EH (cell line): ENCODE measurements around the gene GP1BB.
"Not testable (repeated sequence)": the region's sequence is repeated elsewhere in the genome, so short reads cannot be mapped to it uniquely, and the experiment has no call there.

ENCODE experiments used
- DNase-seq: peaks from one replicate; pipeline ENCODE4 v3.0.0-alpha.2; 2015; ENCODE audit warnings: low read depth

The GP1BB gene

GRCh38 chr22:19693981-19694670 is 29.2 kb upstream of the GP1BB start:
- DNase-seq: no peak

GRCh38 chr22:19694696-19695095 is 28.6 kb upstream of the GP1BB start:
- no peak for DNase-seq

GRCh38 chr22:19696504-19697276 is 26.6 kb upstream of the GP1BB start:
- no peak for DNase-seq

- not testable (repeated sequence) for DNase-seq
These were observed 25.5 kb upstream of the GP1BB start for GRCh38 chr22:19697871-19698270.

GRCh38 chr22:19700790-19701419 is 22.4 kb upstream of the GP1BB start:
- DNase-seq: no peak

- no peak for DNase-seq
These were observed 21.8 kb upstream of the GP1BB start for GRCh38 chr22:19701420-19702145.

- DNase-seq: no peak
These were observed 19.5 kb upstream of the GP1BB start for GRCh38 chr22:19703869-19704268.

GRCh38 chr22:19704355-19705015 is 18.9 kb upstream of the GP1BB start:
- DNase-seq: no peak

GRCh38 chr22:19705181-19705934 is 18.0 kb upstream of the GP1BB start:
- no peak for DNase-seq

GRCh38 chr22:19706661-19707151 is 16.6 kb upstream of the GP1BB start:
- no peak for DNase-seq

GRCh38 chr22:19707347-19708290 is 15.7 kb upstream of the GP1BB start:
- no peak for DNase-seq

GRCh38 chr22:19708321-19709011 is 14.9 kb upstream of the GP1BB start:
- DNase-seq: no peak

GRCh38 chr22:19709063-19709769 is 14.1 kb upstream of the GP1BB start:
- no peak for DNase-seq

- no peak for DNase-seq
These were observed 13.1 kb upstream of the GP1BB start for GRCh38 chr22:19710020-19710768.

GRCh38 chr22:19710769-19711106 is 12.6 kb upstream of the GP1BB start:
- no peak for DNase-seq

GRCh38 chr22:19713245-19713644 is 10.1 kb upstream of the GP1BB start:
- DNase-seq: no peak

- no peak for DNase-seq
These were observed 9.6 kb upstream of the GP1BB start for GRCh38 chr22:19713650-19714311.
